Fibroblast of the conjunctiva (primary cell): Measurements from ENCODE around the gene ADGRF3.
"Not testable (repeated sequence)": the region's sequence is repeated elsewhere in the genome, so short reads cannot be mapped to it uniquely, and the experiment has no call there.

ENCODE experiments used
- DNase-seq: peaks from one replicate; pipeline ENCODE4 v3.0.0-alpha.2; 2010; ENCODE audit warnings: low read depth

The ADGRF3 gene

DNA sequence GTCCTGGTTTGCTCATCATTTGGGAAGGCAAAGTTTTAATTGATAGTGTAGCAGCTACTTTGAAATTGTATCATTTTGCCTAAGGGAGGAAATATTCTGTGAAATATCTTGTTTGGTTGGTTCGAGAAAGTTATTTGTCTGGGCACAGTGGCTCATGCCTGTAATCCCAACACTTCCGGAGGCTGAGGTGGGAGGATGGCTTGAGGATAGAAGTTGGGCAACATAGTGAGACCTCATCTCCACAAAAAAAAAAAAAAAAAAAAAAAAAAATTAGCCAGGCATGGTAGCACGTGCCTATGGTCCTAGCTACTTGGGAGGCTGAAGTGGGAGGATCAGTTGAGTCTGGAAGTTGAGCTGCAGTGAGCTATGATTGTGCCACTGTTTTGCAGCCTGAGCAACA lies 3.1 kb upstream of the ADGRF3 start:
- no peak for DNase-seq

DNA sequence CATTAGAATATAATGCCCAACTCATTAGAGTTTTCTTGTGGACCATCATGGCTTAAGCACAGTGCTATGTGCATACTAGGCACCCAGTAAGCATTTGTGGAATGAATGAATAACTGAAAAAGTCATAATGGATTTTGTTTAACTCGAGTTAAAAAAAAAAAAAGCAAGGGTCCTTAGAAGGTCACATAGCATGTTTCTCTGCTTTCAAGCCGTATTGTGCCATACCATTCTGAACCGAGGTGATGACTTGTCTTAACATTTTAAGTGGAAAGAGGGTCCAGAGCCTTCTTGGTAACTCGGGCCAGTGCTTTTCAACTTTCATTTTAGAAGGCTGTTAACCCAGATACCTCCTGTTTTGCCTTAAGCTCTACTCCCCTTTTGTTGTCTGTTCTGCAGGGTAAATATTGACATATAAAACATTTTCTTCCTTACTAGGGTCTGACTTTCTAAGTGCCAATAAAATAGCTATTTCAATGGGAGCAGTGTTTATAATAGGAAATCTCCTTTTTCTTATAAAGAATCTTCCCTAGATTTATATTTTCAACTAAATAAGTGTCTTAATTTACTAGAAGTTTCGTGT lies 787 bp upstream of the ADGRF3 start:
- DNase-seq, result no peak

DNA sequence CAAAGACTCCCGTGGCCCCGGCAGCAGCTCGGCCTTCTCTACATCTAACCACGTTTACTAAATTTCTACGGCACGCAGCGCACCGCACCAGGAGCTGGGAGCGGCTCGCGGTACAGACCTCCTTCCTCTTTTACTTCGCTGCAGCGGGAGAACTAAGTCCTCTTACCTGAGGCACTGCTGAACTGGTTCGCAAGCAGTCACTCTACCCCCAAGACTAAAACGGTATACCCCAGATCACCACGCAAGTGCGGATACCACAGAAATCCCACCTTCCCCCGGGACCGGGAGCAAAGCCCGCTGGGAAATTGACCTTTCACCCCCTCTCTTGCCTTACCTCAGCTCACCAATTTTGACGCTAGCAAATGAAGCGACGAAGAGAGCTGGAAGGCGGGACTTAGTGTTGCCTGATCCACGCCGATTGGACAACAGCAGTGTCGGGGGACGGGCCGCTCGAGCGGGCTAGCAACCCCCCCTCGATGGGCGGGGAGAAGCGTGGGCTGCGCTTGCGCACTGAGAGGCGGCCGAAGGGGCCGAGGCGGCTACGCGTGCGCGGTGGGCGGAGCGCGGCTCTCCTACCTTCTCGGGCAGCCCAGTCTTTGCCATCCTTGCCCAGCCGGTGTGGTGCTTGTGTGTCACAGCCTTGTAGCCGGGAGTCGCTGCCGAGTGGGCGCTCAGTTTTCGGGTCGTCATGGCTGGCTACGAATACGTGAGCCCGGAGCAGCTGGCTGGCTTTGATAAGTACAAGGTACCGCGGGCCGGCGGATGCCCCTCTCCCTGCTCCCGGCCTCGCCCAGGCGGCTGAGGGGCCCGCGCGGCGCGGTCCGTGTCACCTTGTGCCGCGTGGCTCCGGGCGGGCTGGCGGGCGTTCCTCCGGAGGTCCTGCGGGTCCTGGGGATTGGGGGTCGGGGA lies 790 bp downstream of the ADGRF3 start, which contains the start of gene SELENOI:
Gene SELENOI (plus strand): TSS at position 599 of the 909 bp plus-strand sequence. CDS start 90 bp downstream, at position 689.
- peak; percentile 99 for DNase-seq

DNA sequence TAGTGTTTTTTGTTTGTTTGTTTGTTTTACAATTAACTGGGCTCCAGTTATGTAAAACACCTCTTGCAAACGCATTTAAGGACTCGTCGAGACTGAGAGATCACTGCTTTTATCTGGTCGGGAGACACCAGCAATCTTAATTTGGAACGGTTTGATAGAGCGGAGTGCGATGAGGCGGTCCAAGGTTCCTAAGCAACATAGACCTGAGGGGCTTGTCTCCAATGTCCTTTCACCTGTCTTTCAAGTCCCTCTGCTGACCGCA lies 1.4 kb downstream of the ADGRF3 start:
- no peak for DNase-seq

DNA sequence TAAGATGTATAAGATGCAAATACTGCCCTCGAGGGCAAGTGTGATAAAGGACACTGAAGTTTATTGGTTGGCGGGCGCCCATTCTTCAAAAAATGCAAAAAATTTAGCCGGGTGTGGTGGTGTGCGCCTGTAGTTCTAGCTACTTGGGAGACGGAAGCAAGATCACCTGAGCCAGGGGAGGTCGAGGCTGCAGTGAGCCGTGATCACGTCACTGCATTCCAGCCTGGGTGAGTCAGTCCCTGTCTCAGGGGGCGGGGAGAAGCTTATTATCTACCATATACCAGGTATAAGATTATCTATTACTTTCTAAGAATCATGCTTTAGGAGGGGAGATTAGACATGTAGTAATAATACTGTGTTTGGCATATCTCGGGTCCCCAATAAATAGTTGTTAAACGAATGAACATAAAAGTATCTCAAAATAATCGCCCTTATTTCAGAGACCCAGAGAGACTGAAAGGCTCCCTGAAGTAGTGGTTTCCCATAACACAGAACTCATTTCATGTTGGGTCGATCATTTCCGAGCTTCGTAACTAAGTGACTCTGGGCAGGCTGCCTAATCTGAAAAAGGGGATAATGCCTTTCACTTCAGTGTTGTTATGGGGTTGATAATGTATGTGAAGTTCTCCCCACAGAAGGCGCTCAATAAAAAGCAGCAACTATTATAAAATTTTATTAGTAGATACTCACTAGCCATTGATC lies 1.9 kb downstream of the ADGRF3 start:
- no peak for DNase-seq

DNA sequence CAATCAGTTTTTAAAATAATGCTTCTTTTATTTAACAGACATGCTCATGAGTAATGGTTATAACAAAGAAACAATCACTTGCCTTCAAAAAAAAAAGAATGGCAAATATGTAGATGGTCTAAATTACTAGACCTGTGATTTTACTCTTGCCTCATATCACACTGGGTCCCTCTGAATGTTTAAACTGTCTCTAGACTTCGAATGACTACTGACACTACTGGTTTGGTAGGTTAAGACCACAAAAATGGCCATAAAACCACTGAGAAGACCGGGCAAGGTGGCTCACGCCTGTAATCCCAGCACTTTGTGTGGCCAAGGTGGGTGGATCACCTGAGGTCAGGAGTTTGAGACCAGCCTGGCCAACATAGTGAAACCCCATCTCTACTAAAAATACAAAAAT lies 5.8 kb downstream of the ADGRF3 start:
- DNase-seq, result no peak

DNA sequence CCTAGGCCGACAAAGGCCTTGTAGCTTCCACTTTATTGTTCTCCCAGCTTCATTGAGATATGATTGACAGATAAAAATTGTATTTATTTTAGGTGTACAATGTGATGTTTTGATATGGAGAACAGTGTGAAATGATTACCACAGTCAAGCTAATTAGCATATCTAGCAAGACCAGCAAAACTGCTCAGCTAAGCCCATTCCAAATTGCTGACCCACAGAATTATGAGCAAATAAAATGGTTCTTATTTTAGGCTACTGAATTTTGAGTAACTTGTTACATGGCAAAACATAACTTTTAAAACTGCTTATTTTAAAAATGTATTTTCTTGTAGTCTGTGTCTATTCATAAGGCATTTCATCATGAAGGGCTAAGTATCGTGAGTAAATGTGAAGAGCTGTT lies 9.3 kb downstream of the ADGRF3 start:
- no peak for DNase-seq

DNA sequence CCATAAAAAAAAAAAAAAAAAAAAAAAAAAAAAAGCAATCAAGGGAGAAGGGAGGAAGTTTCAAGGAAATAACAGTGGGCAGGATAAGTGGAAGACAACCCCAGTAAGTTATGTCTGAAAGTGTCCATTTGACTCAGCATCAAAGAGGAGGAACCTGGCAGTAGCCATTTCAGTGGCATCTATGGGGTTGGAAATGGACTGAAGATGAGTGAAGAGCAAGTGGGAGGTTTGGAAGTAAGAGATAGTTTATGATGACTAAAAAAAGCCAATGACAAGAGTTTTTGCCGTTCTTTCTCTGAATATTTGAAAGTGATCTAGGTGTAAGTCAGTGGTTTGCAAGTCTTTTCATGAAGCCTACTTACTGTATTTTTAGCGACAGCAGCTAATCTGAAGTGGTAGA lies 9.9 kb downstream of the ADGRF3 start:
- DNase-seq, result no peak

DNA sequence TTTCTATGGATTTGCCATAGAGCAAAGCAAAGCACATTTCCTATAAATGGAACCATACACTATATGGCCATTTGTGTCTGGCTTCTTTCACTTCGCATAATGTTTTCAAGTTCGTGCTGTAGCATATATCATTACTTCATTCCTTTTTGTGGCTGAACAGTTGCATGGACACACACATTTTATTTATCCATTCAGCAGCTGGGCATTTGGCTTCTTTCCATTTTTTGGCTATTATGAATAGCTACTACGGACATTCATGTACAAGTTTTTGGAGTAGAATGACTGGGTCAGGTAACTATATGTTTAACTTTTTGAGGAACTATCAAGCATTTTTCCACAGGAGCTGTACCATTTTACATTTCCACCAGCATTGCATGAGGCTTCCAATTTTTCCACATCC lies 11.4 kb downstream of the ADGRF3 start:
- DNase-seq, result no peak

DNA sequence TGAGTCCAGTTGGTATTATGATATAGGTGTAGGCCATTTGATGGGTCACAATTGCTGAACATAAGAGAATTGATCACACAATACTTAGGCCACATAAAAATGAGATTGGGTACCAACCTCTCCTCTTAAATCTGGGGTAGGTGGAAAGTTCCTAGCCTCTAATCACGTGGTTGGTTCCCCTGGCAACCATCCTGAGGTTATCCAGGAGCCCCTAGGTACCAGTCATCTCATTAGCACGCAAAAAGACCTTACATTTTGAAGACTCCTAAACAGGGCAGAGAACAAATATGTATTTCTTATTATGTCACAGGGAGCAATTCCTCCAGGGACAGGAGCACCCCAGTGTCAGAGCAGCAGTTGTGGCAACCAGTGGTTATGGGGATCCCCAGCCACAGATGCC lies 13.3 kb downstream of the ADGRF3 start:
- no peak for DNase-seq

DNA sequence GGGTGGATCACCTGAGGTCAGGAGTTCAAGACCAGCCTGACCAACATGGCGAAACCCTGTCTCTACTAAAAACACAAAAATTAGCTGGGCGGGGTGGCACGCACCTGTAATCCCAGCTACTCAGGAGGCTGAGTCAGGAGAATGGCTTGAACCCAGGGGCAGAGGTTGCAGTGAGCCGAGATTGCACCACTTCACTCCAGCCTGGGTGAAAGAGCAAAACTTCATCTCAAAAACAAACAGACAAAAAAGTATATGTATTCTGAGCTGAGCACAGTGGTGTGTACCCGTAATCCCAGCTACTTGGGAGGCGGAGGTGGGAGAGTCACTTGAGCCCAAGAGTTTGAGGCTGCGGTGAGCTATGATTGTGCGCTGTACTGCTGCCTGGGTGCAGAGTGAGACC lies 15.3 kb downstream of the ADGRF3 start:
- not testable (repeated sequence) for DNase-seq

DNA sequence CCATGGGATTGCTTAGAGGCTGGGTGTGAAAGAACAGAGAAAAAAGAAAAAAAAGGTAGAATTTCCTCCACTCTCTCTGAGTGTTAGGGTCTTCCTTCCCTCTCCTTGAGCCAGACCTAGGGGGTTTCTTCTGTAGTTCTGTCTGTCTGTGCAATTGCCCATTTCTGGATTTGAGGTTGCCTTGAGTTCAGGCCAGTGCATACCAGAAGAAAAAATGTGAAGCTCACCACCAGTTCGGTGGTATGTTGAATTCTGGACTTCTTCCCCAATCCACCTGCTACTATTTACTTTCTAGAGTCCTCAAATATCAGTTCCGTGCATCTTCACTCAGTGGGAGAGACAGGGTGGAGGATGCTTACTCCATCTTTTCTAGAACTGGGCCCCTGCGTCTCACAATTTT lies 16.0 kb downstream of the ADGRF3 start:
- no peak for DNase-seq

DNA sequence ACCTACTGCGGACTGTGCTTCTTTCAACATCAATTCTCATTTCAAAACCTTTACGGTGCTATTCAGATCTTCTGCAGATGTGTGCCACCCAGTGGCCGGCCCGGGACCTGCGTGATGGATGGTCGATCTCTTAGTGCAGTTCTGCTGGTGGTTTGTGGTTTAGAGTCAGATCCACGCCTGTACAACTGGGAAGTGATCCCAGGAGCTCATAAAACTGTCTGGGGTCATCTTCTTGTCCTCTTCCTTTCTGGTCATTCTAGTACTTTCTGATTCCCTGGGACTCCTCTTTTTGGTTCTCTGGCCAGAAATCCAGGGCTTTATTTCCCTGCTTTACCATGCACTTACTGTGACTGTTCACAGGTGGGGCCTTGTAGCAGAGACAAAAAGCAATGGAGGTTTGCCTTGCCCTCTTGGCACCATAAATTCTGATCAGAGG lies 16.5 kb downstream of the ADGRF3 start:
- DNase-seq, result peak; percentile 66

DNA sequence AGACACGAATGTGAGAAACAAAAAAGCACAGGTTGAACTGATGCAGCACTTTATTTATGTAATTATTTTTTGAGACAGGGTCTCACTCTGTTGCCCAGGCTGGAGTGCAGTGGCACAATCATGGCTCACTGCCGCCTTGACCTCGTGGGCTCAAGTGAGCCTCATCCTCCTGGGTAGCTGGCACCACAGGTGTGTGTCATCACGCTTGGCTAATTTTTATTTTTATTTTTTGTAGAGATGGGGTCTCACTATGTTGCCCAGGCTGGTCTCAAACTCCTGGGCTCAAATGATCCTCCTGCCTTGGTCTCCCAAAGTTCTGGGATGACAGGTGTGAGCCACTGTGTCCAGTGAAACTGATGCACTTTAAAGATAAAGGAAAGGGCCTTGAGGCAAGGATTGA lies 17.5 kb downstream of the ADGRF3 start:
- DNase-seq, result not testable (repeated sequence)

DNA sequence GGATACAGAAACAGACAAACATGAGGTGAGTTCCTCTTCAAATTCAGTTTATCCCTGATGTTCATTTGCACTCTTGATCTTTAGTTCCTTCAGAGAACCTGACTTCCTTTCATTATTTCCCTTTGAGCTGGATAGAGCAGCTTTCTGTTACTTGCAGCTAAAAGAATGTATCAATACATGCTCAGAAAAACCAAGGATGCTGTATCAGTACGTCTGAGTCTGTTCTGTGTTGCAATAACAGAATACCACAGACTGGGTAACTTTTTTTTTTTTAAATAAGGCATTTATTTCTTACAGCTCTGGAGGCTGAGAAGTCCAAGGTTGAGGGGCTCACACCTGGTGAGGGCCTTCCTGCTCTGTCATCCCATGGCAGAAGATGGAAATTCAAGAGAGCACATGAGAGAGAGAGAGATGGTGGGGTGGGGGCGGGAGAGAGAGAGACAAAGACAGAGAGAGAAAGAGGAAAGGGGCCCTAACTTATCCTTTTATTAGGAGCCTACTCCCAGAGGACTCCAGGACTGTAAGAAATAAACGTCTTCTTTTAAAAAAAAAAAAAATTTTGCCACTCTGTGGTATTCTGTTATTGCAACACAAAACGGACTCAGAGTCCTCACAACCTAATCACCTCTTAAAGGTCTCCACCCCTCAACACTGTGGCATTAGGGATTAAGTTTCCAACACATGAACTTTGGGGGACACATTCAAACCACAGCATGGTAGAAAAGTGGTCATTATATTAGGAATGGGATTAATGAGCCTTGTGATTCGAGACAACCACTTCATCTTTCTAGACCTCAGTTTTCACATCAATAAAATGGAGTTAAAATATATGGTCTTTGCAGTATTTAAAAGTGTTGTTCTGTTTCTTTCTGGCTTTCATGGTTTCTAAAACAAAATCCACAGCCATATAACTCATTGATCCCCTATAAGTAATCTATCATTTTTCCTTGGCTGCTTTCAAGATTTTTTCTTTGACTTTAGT lies 19.0 kb downstream of the ADGRF3 start:
- DNase-seq, result no peak

DNA sequence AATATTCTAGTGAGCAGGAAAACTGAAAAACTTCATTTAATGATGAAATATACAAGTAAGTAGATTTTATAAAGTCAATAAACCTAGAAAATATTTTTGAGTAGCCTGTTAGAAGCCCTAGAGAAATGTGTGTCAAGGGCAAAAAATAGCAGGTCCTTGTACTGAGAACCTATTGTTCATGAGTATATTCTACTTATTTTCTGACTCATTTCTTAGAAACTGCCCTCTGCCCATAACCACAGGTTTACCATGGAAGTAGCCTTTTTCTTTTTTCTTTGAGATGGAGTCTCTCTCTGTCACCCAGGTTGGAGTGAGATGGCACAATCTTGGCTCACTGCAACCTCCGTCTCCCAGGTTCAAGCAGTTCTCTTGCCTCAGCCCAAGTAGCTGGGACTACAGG lies 20.1 kb downstream of the ADGRF3 start:
- no peak for DNase-seq

DNA sequence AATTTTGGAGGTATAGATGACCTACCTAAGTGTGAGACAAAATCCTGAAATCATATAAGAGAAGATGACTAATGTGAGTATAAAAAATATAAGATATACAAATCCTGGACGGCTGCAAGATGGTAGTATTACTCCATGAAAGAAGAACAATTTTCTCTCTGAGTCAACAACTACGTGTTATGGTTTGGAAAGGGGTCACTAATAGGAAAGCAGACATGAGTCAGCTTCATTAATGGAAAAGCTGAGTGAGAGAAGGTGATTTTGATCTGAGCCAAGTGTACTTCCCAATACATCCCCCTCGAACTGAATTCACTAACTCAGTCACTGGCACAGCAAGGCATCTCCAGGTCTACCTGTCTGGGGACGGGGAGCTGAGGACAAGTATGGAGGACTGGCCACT lies 20.7 kb downstream of the ADGRF3 start:
- DNase-seq, result no peak

DNA sequence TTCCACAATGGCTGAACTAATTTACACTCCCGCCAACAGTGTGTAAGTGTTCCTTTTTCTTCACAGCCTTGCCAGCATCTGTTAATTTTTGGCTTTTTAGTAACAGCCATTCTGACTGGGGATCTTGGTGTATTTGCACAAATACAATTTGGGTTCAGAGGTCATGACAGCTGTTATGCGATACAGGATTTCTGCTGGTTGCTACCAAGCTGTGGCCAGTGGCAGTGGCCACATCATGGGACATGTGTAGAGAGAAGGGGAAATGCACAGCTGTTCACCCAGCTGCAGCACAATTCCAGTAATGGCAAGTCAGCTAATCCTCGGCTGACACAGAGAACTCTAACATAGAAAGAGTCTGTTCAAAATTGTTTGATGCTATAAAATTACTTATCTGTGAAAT lies 21.7 kb downstream of the ADGRF3 start:
- DNase-seq, result no peak

DNA sequence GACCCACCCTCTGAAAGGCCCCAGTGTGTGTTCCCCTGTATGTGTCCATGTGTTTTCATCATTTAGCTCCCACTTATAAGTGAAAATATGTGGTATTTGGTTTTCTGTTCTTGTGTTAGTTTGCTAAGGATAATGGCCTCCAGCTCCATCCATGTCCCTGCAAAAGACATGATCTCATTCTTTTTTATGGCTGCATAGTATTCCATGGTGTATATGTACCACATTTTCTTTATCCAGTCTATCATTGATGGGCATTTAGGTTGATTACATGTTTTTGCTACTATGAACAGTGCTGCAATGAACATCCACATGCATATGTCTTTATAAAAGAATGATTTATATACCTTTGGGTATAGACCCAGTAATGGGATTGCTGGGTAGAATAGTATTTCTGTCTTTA lies 22.1 kb downstream of the ADGRF3 start:
- DNase-seq, result not testable (repeated sequence)

DNA sequence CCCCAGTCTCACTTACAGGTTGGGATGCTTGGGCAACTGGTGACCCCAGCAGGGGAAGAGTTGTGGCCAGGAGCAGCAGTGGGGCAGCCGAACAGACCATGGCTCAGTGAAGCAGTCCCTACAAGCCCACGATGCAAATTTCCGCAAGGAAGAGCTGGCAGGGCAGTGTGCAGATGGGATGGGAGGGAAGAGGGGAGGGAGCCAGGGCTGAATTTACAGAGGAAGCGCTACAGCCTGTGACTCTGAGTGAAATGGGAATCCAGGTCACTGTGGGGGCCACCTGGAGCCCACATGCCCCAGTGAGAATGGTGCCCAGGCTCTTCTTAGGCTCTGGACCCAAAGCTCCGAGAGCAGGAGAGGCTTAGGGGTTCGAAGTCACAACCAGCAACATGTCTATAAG lies 27.6 kb downstream of the ADGRF3 start:
- no peak for DNase-seq

DNA sequence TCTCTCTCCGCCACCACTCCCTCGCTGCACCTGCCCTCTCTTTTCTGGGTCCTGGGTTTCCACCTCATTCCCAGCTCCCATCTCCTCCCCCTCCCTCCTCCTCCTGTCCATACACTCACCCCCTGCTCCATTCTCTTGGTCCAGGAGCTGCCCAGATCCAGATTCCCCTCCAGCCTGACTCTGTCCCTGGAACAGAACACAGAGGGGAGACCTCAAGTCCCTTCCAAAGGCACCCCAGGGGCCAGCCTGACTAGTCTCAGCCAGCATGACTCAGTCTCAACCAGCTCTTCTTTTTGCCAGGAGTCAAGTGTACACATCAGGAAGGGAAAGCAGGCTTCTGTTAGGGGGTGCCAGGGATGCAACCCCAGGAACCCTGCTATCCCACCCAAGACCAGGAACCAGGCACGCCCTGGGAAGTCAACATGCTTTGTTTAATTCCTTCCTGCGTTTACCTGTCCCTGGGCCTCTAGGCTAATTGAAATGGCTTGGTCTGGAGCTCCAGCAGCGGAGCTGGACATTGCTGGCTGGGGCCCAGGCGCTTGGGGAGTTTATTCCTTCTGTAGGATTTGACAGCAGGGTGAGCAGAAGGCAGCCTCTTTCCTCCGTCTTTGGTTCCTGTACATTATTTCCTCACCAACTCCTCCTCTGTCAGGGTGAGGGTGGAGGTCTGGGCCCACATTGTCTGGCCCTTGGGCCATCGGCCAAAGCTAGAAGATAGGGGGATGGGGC lies 29.0 kb downstream of the ADGRF3 start:
- no peak for DNase-seq
